GM10266 (cell line): Measurements from ENCODE around the gene TTC24.
A peak's percentile ranks its signal among the peaks of the same experiment; 100 is the strongest.

Experiments
- DNase-seq: peaks from one replicate; pipeline ENCODE4 v3.0.0; 2012; ENCODE audit errors: extremely low spot score
- TF ChIP-seq, protein P1 (sequence below): IDR thresholded peaks from 2 replicates; pipeline ENCODE4 v1.5.1; 2012; ENCODE audit warnings: mild to moderate bottlenecking, low read depth; ENCODE audit not compliant: control insufficient read depth, insufficient read depth; ENCODE audit errors: missing control alignments

Gene TTC24

DNA sequence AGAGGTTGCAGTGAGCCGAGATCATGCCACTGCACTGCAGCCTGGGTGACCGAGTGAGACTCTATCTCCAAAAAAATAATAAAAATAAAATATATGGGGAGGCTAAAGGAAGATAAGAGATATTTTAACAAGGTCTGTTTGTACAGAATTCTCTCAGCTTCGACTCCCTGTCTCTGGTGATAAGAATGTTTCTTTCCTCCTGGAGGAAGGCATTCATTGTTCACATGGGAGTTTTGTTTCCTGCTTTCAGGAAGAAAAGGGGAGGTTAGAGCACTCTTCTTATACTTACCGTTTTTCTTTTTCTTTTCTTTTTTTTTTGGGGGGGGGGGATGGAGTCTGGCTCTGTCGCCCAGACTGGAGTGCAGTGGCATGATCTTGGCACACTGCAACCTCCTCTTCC, 10.0 kb downstream of the TTC24 start:
- no peak for DNase-seq
- TF ChIP-seq, protein P1, sequence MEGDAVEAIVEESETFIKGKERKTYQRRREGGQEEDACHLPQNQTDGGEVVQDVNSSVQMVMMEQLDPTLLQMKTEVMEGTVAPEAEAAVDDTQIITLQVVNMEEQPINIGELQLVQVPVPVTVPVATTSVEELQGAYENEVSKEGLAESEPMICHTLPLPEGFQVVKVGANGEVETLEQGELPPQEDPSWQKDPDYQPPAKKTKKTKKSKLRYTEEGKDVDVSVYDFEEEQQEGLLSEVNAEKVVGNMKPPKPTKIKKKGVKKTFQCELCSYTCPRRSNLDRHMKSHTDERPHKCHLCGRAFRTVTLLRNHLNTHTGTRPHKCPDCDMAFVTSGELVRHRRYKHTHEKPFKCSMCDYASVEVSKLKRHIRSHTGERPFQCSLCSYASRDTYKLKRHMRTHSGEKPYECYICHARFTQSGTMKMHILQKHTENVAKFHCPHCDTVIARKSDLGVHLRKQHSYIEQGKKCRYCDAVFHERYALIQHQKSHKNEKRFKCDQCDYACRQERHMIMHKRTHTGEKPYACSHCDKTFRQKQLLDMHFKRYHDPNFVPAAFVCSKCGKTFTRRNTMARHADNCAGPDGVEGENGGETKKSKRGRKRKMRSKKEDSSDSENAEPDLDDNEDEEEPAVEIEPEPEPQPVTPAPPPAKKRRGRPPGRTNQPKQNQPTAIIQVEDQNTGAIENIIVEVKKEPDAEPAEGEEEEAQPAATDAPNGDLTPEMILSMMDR = no peak

DNA sequence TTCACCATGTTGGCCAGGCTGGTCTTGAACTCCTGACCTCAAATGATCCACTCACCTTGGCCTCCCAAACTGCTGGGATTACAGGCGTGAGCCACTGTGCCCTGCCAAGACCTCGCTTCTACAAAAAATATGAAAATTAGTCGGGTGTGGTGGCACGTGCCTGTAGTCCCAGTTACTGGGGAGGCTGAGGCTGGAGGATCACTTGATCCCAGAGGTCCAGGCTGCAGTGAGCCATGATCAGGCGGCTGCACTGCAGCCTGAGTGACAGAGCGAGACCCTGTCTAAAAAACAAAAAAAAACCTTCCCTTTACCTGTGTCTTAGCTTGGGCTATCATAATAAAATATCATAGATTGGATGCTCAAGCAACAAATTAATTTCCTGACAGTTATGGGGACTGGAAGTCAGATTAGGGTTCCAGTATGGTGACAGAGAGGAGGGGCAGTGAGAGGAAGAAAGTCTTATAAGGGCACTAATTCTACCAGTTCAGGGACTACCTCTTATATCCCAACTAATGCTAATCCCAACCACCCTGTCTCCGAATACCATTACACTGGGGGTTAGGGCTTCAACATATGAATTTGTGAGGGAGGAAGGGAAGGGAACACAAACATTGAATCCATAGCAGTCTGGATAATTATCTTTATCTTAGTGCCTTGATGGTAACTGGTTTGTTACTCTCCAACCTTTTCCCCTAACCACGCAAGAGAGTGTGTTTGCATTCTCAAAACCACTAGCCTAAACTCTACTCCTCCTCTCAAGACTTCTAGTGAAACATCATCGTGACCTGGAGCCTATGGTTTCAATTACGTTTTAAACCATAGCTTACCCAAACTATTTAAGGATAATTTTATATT, 11.0 kb downstream of the TTC24 start:
- TF ChIP-seq, protein P1 = no peak
- DNase-seq = no peak

DNA sequence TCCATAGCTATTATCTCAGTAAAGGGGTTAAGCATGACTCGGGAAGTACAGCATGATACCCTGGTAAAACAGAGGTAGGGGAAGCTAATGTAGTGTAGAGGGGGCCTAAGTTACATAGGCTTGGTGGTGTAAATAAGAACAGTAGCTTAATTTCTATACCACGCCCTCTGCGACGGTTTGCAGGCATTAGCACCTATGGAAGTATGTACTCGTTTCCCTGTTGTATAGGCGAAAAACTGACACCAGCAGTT, 11.6 kb downstream of the TTC24 start:
- TF ChIP-seq, protein P1 = no peak
- no peak for DNase-seq

DNA sequence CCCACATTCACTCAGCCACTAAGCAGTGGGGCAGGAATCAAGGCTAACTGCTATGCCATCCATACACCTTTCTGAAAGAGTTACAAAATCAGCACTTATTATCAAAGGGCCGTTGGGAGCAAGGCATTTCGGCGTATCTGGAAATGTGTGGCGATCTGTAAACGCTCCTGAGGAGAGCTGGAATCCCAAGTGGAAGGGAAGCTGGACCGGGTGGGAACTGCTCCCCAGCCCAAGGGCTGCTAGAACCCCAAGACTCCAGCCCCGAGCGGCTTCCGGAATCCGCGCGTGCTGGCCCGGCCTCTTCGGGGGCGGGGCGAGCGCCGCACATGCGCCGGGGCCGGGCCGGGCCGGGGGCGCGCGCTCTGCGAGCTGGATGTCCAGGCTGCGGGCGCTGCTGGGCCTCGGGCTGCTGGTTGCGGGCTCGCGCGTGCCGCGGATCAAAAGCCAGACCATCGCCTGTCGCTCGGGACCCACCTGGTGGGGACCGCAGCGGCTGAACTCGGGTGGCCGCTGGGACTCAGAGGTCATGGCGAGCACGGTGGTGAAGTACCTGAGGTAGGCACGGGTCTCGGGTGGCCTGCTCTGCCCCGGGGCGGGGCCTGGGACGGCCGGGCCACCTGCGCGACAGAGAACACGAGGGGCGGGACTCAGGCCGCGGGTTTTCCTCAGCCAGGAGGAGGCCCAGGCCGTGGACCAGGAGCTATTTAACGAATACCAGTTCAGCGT, 12.1 kb downstream of the TTC24 start, which contains the start of gene NAXE:
Gene NAXE (plus strand): TSS at position 345 of the 726 bp plus-strand sequence. CDS start 29 bp downstream, at position 374.
- DNase-seq = peak; percentile 87
- TF ChIP-seq, protein P1 = no peak

DNA sequence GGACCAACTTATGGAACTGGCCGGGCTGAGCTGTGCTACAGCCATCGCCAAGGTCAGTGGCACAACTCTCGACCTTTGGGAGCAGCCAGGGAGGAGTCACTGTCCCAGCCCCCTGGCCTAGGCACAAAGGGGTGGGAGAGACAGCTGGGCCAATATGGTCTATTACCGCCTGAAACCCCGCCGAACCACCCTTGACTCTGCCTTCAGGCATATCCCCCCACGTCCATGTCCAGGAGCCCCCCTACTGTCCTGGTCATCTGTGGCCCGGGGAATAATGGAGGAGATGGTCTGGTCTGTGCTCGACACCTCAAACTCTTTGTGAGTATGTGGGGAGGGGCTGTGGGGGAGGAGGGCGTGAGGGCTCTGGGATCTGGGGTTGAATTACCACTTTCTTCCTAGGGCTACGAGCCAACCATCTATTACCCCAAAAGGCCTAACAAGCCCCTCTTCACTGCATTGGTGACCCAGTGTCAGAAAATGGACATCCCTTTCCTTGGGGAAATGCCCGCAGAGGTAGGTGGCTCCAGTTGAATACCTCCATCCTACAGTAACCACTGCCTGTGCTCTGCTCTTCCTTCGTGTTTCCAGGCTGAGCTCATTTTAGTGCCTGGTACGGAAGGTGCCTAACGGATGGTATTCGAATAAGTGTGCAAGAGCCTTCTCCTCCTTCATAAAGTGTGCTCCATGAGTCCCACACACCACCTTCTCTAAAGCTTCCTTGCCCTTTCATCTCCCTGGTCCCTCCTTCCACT, 12.8 kb downstream of the TTC24 start:
- no peak for DNase-seq
- TF ChIP-seq, protein P1 = no peak

DNA sequence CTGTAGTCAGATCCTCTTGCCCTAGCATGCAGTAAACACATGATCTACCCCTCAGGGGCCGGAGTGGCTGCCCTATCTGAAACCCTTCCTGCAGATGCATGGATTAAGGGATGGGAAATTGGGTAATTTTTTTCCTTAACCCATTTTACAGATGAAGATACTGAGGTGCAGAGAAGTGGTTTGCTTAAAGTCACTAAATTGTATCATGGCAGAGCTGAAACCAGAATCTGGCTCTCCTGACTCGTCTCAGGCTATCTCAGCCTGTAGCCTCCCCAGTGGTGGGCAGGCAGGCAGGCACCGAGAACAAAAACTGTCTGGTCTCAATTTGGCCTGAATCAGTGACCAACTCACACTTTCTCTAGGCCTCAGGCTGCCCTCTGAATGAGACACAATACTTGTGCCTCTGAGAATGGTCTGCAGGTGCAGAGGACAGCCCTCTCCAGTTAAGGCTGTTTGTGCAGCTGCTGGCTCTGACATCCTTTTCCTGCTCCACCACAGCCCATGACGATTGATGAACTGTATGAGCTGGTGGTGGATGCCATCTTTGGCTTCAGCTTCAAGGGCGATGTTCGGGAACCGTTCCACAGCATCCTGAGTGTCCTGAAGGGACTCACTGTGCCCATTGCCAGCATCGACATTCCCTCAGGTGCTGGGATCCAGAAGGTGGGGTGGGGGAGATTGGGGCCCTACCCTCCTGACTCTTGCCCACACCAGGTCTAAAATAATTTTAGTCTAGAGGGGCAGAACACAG, 13.6 kb downstream of the TTC24 start:
- TF ChIP-seq, protein P1 = no peak
- DNase-seq = no peak
